Esophagus (tissue), 2 donors: ENCODE measurements around the gene PTDSS2. TPM values are rescaled to one million over a fixed set of nuclear protein-coding genes. Genes with fewer than 3 reads are reported as not detected.
A peak's percentile ranks its signal among the peaks of the same experiment; 100 is the strongest.
"Not testable (repeated sequence)": the region's sequence is repeated elsewhere in the genome, so short reads cannot be mapped to it uniquely, and the experiment has no call there.

Experiments
- H3K27ac ChIP-seq, 2 donors: one replicate each; pipeline ENCODE4 v1.5.1; 2013; ENCODE audit warnings: low read depth in 2 of 2, mild to moderate bottlenecking in 2 of 2, inconsistent platforms in 1 of 2, low read length in 1 of 2, moderate library complexity in 1 of 2
- H3K27me3 ChIP-seq, 2 donors: one replicate each; pipeline ENCODE4 v1.6.1; 2013; ENCODE audit warnings: low read length in 2 of 2, control low read depth in 1 of 2, mild to moderate bottlenecking in 1 of 2; ENCODE audit not compliant: insufficient read depth in 2 of 2, control insufficient read depth in 1 of 2
- H3K36me3 ChIP-seq, 2 donors: one replicate each; pipeline ENCODE4 v1.6.1; 2013; ENCODE audit warnings: low read length in 1 of 2; ENCODE audit not compliant: control insufficient read depth in 2 of 2, insufficient read depth in 2 of 2
- H3K4me1 ChIP-seq, 2 donors: one replicate each; pipeline ENCODE4 v1.6.1; 2013; ENCODE audit warnings: low read length in 1 of 2; ENCODE audit not compliant: control insufficient read depth in 2 of 2, insufficient read depth in 2 of 2
- H3K4me3 ChIP-seq, 2 donors: one replicate each; pipeline ENCODE4 v1.5.1; 2013; ENCODE audit warnings: low read length in 2 of 2, mild to moderate bottlenecking in 2 of 2, low read depth in 1 of 2, moderate library complexity in 1 of 2
- H3K9me3 ChIP-seq, 2 donors: one replicate each; pipeline ENCODE4 v1.6.1; 2013; ENCODE audit warnings: mild to moderate bottlenecking in 2 of 2, low read depth in 1 of 2, low read length in 1 of 2, moderate library complexity in 1 of 2; ENCODE audit not compliant: control insufficient read depth in 2 of 2, insufficient read depth in 1 of 2
- WGBS, 2 donors: extraction: QIAGEN DNeasy Blood & Tissue Kit; methylation state at CpG; one replicate each; pipeline ENCODE4 v1.1.7; 2013; 5-methylcytosine and 5-hydroxymethylcytosine counted together
- polyA plus RNA-seq, 2 donors: library from polyadenylated mRNA; stranded (reverse); fragments of 200-250 nt; gene quantifications; one replicate each; pipeline ENCODE4 v1.2.3, GENCODE V29; 2013
- donor health status: healthy with polysubstance abuse.
- donor health status: Bipolar disorder and iron deficiency.

Gene PTDSS2
- polyA plus RNA-seq, 2 donors: 12.4 to 20.5 TPM

GRCh38 chr11:406796-407650, 43.1 kb upstream of the PTDSS2 start:
- WGBS, 2 donors: 5 to 14% methylated on average over 46 to 90 of the region's 91 CpGs
- Histone ChIP-seq H3K36me3 (peaks cover 0 to 22% of the 10 kb centered on the region in 2 donors), H3K4me1 (peaks cover 0 to 17% of the 10 kb centered on the region in 2 donors), H3K9me3 (no peaks in the 10 kb centered on the region), H3K27me3 (no peaks in the 10 kb centered on the region), H3K4me3 (peak overlapping the region; percentile 35 to 53), H3K27ac (peak overlapping the region; percentile 88 to 94)

- 76 to 77% methylated on average over 28 of the region's 28 CpGs for WGBS, 2 donors
- no peaks in the 10 kb centered on the region for H3K27me3 ChIP-seq
- H3K27ac ChIP-seq: peak overlapping the region; percentile 35 to 82
- H3K9me3 ChIP-seq: no peaks in the 10 kb centered on the region
- H3K4me1 ChIP-seq: peaks cover 0 to 17% of the 10 kb centered on the region in 2 donors
- peaks cover 0 to 22% of the 10 kb centered on the region in 2 donors for H3K36me3 ChIP-seq
- no peak overlapping the region for H3K4me3 ChIP-seq
Observed at GRCh38 chr11:407651-408123, 42.4 kb upstream of the PTDSS2 start.

- Histone ChIP-seq H3K27me3 (no peaks in the 10 kb centered on the region), H3K4me3 (no peak overlapping the region), H3K4me1 (peaks cover 0 to 24% of the 10 kb centered on the region in 2 donors), H3K36me3 (peaks cover 0 to 19% of the 10 kb centered on the region in 2 donors), H3K9me3 (no peaks in the 10 kb centered on the region), H3K27ac (no peak overlapping the region)
- WGBS, 2 donors: 82 to 84% methylated on average over 15 of the region's 15 CpGs
Observed at GRCh38 chr11:408154-409007, 41.7 kb upstream of the PTDSS2 start.

GRCh38 chr11:409008-409599, 41.0 kb upstream of the PTDSS2 start:
- Histone ChIP-seq H3K36me3 (peaks cover 0 to 12% of the 10 kb centered on the region in 2 donors), H3K4me1 (peaks cover 0 to 27% of the 10 kb centered on the region in 2 donors), H3K27me3 (no peaks in the 10 kb centered on the region), H3K4me3 (no peak overlapping the region), H3K27ac (no peak overlapping the region), H3K9me3 (no peaks in the 10 kb centered on the region)
- 80 to 84% methylated on average over 7 of the region's 7 CpGs for WGBS, 2 donors

GRCh38 chr11:409600-410483, 40.2 kb upstream of the PTDSS2 start:
- H3K27me3 ChIP-seq: peaks cover 0 to 5% of the 10 kb centered on the region in 2 donors
- 60 to 63% methylated on average over 16 to 18 of the region's 18 CpGs for WGBS, 2 donors
- no peaks in the 10 kb centered on the region for H3K9me3 ChIP-seq
- no peak overlapping the region for H3K4me3 ChIP-seq
- no peak overlapping the region for H3K27ac ChIP-seq
- peaks cover 0 to 27% of the 10 kb centered on the region in 2 donors for H3K4me1 ChIP-seq
- peaks cover 0 to 5% of the 10 kb centered on the region in 2 donors for H3K36me3 ChIP-seq

GRCh38 chr11:410711-411110, 39.4 kb upstream of the PTDSS2 start:
- 83 to 87% methylated on average over 10 to 13 of the region's 13 CpGs for WGBS, 2 donors
- not testable (repeated sequence) for H3K4me3 ChIP-seq, H3K27ac ChIP-seq, H3K36me3 ChIP-seq, H3K9me3 ChIP-seq, H3K27me3 ChIP-seq
- peaks cover 0 to 27% of the 10 kb centered on the region in 2 donors for H3K4me1 ChIP-seq

GRCh38 chr11:411520-411919, 38.6 kb upstream of the PTDSS2 start:
- H3K9me3 ChIP-seq, H3K4me3 ChIP-seq, H3K27ac ChIP-seq, H3K27me3 ChIP-seq, H3K36me3 ChIP-seq: not testable (repeated sequence)
- WGBS, 2 donors: 83 to 88% methylated on average over 9 to 11 of the region's 11 CpGs
- peaks cover 4 to 23% of the 10 kb centered on the region in 2 donors for H3K4me1 ChIP-seq

- 74 to 77% methylated on average over 14 to 15 of the region's 15 CpGs for WGBS, 2 donors
- Histone ChIP-seq H3K36me3 (peaks cover 0 to 2% of the 10 kb centered on the region in 2 donors), H3K4me3 (no peak overlapping the region), H3K9me3 (no peaks in the 10 kb centered on the region), H3K27me3 (peaks cover 0 to 5% of the 10 kb centered on the region in 2 donors), H3K27ac (no peak overlapping the region), H3K4me1 (peaks cover 4 to 15% of the 10 kb centered on the region in 2 donors)
Observed at GRCh38 chr11:412641-413119, 37.4 kb upstream of the PTDSS2 start.
